ENCODE measurements around the gene TBC1D10A.

DNA sequence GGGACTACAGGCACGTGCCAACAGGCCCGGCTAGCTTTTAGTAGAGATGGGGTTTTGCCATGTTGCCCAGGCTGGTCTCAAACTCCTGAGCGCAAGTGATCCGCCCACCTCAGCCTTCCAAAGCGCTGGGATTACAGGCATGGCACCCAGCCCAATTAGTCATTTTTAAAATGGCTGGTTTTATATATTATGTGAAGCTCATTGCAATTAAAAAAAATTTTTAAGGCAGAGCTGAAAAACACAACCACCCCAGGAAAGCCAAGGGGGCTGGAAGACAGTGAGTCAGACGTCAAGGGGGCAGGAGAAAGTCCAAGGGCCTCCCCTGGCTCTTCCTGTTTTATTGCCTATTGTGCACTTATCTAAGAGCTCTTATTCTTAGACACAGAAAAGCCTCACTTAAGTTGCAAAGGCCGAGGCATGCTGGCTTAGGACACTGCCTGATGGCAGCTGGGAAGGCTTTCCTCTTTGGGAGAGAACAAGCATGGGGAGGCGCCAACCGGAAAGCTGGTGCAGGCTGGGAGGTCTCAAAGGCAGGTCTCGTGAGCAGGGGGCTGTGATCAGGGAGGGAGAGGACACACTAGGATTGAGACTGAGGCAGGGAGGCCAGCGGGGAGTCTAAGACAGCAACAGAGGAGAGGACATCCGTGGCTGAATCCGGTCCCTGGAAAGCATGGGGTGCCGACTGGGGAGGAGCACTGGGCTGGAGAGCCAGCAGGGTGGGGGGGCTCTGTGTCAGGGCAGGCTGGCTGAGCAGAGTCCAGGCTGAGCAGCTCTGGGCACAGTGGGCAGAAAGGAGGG lies 49.0 kb downstream of the TBC1D10A start:
- TF ChIP-seq EZH2 (IDR thresholded peaks at IDR 0.05; ENCODE audit: low read length) (no peak), CTCF (optimal IDR thresholded peaks at IDR 0.05 in 1 of 3, IDR thresholded peaks at IDR 0.05 in 1 of 3, conservative IDR thresholded peaks at IDR 0.05 in 1 of 3; ENCODE audit: extremely low read depth in 1 of 3, insufficient read depth in 2 of 3, low read length in 3 of 3) (no peak)

Measured in keratinocyte (primary cell).